SU-DHL-6 (cell line): ENCODE data around the gene ATP2A3.

ENCODE experiments used
- EZH2phosphoT487 ChIP-seq: fragments of 200-600 bp; sonication (generic), shearing (Covaris generic); conservative IDR thresholded peaks from 2 replicates; pipeline ENCODE4 v1.6.1; 2018; ENCODE audit warnings: mild to moderate bottlenecking, antibody characterized with exemption, low read length, moderate library complexity, mixed read lengths
- TF ChIP-seq, protein P1 (sequence below): fragments of 200-600 bp; sonication (generic); IDR thresholded peaks from one replicate; pipeline ENCODE4 v1.5.1; 2017; ENCODE audit warnings: antibody characterized with exemption, mild to moderate bottlenecking, low read length, moderate library complexity; ENCODE audit not compliant: insufficient read depth, poor library complexity, severe bottlenecking

DNA sequence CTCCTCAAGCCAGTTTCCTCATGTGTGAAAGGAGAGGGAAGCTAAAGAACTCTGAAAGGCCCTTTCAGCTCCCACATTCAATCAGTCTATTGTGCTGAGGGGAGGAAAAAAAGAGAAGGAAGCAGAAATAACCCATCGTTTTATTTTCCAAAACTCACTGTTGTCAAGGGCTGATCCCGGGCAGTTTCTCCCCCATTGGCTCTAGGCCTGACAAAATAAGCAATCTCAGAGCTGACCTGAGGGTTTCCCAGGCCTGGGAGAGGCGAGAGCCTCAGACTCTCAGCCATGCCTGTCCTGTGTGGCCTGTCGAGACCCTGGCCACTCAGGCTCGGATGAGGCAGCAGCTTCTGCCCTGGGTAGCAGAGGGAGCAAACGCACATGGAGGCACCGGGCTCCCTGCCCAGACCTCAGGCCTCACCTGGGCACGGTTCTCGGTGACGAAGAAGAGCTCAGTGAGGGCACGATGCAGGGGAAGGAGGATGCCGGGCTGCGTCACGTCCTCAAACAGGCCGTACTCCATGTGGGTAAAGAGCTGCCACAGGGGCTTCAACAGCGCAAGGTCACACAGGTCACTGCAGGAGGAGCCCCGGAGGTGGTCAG, 45.0 kb upstream of the ATP2A3 start:
- TF ChIP-seq, protein P1, sequence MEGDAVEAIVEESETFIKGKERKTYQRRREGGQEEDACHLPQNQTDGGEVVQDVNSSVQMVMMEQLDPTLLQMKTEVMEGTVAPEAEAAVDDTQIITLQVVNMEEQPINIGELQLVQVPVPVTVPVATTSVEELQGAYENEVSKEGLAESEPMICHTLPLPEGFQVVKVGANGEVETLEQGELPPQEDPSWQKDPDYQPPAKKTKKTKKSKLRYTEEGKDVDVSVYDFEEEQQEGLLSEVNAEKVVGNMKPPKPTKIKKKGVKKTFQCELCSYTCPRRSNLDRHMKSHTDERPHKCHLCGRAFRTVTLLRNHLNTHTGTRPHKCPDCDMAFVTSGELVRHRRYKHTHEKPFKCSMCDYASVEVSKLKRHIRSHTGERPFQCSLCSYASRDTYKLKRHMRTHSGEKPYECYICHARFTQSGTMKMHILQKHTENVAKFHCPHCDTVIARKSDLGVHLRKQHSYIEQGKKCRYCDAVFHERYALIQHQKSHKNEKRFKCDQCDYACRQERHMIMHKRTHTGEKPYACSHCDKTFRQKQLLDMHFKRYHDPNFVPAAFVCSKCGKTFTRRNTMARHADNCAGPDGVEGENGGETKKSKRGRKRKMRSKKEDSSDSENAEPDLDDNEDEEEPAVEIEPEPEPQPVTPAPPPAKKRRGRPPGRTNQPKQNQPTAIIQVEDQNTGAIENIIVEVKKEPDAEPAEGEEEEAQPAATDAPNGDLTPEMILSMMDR = no peak
- TF ChIP-seq EZH2phosphoT487 = no peak
